H1 (cell line): ENCODE data around the gene MPPED1. TPM values are rescaled to one million over a fixed set of nuclear protein-coding genes. Genes with fewer than 3 reads are reported as not detected.

ENCODE experiments used
- CTCF ChIA-PET: fragments of 300-600 bp; sonication (Branson Sonifier 250); formaldehyde crosslinking; loops from one replicate; lab custom pipeline; 2021; ENCODE audit not compliant: partially characterized antibody; lab: Charles Lee
- POLR2A ChIA-PET: fragments of 300-600 bp; sonication (Branson Sonifier 250); formaldehyde crosslinking; loops from one replicate; lab custom pipeline; 2021; ENCODE audit warnings: inconsistent platforms; ENCODE audit not compliant: partially characterized antibody; lab: Charles Lee
- DNase-seq, 2 experiments: peaks; one replicate each; pipeline versions ENCODE4 v3.0.0 to v3.0.0-alpha.2; 2010 to 2022; ENCODE audit warnings: low spot score in 2 of 2, low read depth in 1 of 2, mixed read lengths in 1 of 2
- FAIRE-seq: peaks from 2 replicates; lab custom pipeline; 2011; peaks lifted over from hg19 to GRCh38; lab: Jason Lieb, UNC
- H2AFZ ChIP-seq: 2 replicates; pipeline ENCODE4 v1.8.1; 2012; ENCODE audit warnings: low read length, inconsistent platforms
- H2AK5ac ChIP-seq: 2 replicates; pipeline ENCODE4 v1.6.1; 2013; ENCODE audit warnings: low read depth, low read length
- H2BK120ac ChIP-seq: replicated peaks from 2 replicates; pipeline ENCODE3; 2013; ENCODE audit warnings: low read depth, low read length, inconsistent platforms
- H2BK12ac ChIP-seq: 2 replicates; pipeline ENCODE4 v1.6.1; 2013; ENCODE audit warnings: low read depth, low read length
- H2BK15ac ChIP-seq: 2 replicates; pipeline ENCODE4 v1.6.1; 2013; ENCODE audit warnings: low read length
- H2BK20ac ChIP-seq: 2 replicates; pipeline ENCODE4 v1.6.1; 2013; ENCODE audit warnings: low read length
- H2BK5ac ChIP-seq: 2 replicates; pipeline ENCODE4 v1.6.1; 2013; ENCODE audit warnings: low read depth, low read length
- H3K14ac ChIP-seq: 2 replicates; pipeline ENCODE4 v1.6.1; 2013; ENCODE audit warnings: inconsistent platforms; ENCODE audit not compliant: insufficient read length
- H3K18ac ChIP-seq: 2 replicates; pipeline ENCODE4 v1.6.1; 2013; ENCODE audit warnings: low read length; ENCODE audit errors: extremely low read depth
- H3K23ac ChIP-seq: 2 replicates; pipeline ENCODE4 v1.6.1; 2013; ENCODE audit warnings: inconsistent platforms; ENCODE audit not compliant: insufficient read length
- H3K23me2 ChIP-seq: 2 replicates; pipeline ENCODE4 v1.6.1; 2013; ENCODE audit warnings: low read depth, low read length
- H3K27ac ChIP-seq: 2 replicates; pipeline ENCODE4 v1.6.1; 2011; ENCODE audit warnings: low read depth, low read length, inconsistent platforms
- H3K27me3 ChIP-seq, 4 experiments: replicated peaks in 1 of 4; 1 replicate in 1 of 4; 2 replicates in 3 of 4; pipeline versions ENCODE4 v1.6.1 to v1.8.1; 2011 to 2013; ENCODE audit warnings: low read length in 3 of 4, mild to moderate bottlenecking in 3 of 4, inconsistent platforms in 2 of 4, mixed read lengths in 2 of 4, moderate library complexity in 1 of 4; ENCODE audit not compliant: control insufficient read depth in 3 of 4, insufficient read depth in 3 of 4; ENCODE audit errors: extremely low read depth in 1 of 4
- H3K36me3 ChIP-seq, 4 experiments: 2 replicates each; pipeline versions ENCODE4 v1.6.1 to v1.8.1; 2011 to 2013; ENCODE audit warnings: mild to moderate bottlenecking in 4 of 4, low read length in 3 of 4, moderate library complexity in 2 of 4, control low read depth in 1 of 4, inconsistent platforms in 1 of 4; ENCODE audit not compliant: insufficient read depth in 4 of 4, control insufficient read depth in 2 of 4
- H3K4ac ChIP-seq: replicated peaks from 2 replicates; pipeline ENCODE3; 2013; ENCODE audit warnings: low read length, low read depth, mixed read lengths, inconsistent platforms; ENCODE audit not compliant: insufficient read length
- H3K4me1 ChIP-seq, 4 experiments: replicated peaks in 1 of 4; 1 replicate in 1 of 4; 2 replicates in 3 of 4; pipeline versions ENCODE4 v1.6.1 to v1.8.1; 2011 to 2013; ENCODE audit warnings: low read length in 3 of 4, inconsistent platforms in 2 of 4, mixed read lengths in 1 of 4; ENCODE audit not compliant: insufficient read depth in 4 of 4, control insufficient read depth in 3 of 4
- H3K4me2 ChIP-seq, 2 experiments: 2 replicates each; pipeline versions ENCODE4 v1.6.1 to v1.8.1; 2011 to 2013; ENCODE audit warnings: low read depth in 2 of 2, low read length in 2 of 2, control low read depth in 1 of 2, inconsistent platforms in 1 of 2, mild to moderate bottlenecking in 1 of 2; ENCODE audit not compliant: insufficient read depth in 1 of 2
- H3K4me3 ChIP-seq, 4 experiments: fragments of 200-600, 300-600 bp in 1 of 4; sonication (generic), shearing (Covaris generic), sonication (Bioruptor Twin) in 1 of 4; 2 replicates each; pipeline versions ENCODE4 v1.5.1 to v1.8.1; 2011 to 2016; ENCODE audit warnings: low read length in 4 of 4, low read depth in 3 of 4, control low read depth in 2 of 4, inconsistent platforms in 2 of 4, mild to moderate bottlenecking in 2 of 4, mixed read lengths in 1 of 4, moderate library complexity in 1 of 4; ENCODE audit not compliant: insufficient read depth in 2 of 4; ENCODE audit errors: extremely low read depth in 1 of 4
- H3K56ac ChIP-seq: replicated peaks from 2 replicates; pipeline ENCODE3; 2013; ENCODE audit warnings: low read depth, mild to moderate bottlenecking, mixed read lengths, low read length, inconsistent platforms; ENCODE audit not compliant: insufficient read length
- H3K79me1 ChIP-seq: 2 replicates; pipeline ENCODE4 v1.6.1; 2013; ENCODE audit warnings: low read depth, low read length, control low read depth
- H3K79me2 ChIP-seq, 2 experiments: 2 replicates each; pipeline versions ENCODE4 v1.6.1 to v1.8.1; 2012 to 2013; ENCODE audit warnings: low read length in 2 of 2, mild to moderate bottlenecking in 2 of 2, inconsistent platforms in 1 of 2; ENCODE audit not compliant: insufficient read depth in 2 of 2, control insufficient read depth in 1 of 2
- H3K9ac ChIP-seq, 4 experiments: replicated peaks in 1 of 4; 1 replicate in 1 of 4; 2 replicates in 3 of 4; pipeline versions ENCODE4 v1.6.1 to v1.8.1; 2011 to 2013; ENCODE audit warnings: low read depth in 3 of 4, low read length in 3 of 4, control low read depth in 2 of 4, mild to moderate bottlenecking in 2 of 4, moderate library complexity in 2 of 4, inconsistent platforms in 1 of 4; ENCODE audit errors: extremely low read depth in 1 of 4
- H3K9me3 ChIP-seq, 2 experiments: 2 replicates each; pipeline versions ENCODE4 v1.6.1 to v1.8.1; 2012 to 2013; ENCODE audit warnings: mild to moderate bottlenecking in 2 of 2, moderate library complexity in 2 of 2, control low read depth in 1 of 2, inconsistent platforms in 1 of 2, low read depth in 1 of 2, low read length in 1 of 2, mixed read lengths in 1 of 2; ENCODE audit not compliant: insufficient read depth in 2 of 2
- H4K20me1 ChIP-seq, 2 experiments: replicated peaks in 1 of 2; 2 replicates each; pipeline versions ENCODE3 to v1.8.1; 2011 to 2013; ENCODE audit warnings: inconsistent platforms in 2 of 2, low read length in 2 of 2, mild to moderate bottlenecking in 1 of 2; ENCODE audit not compliant: insufficient read depth in 2 of 2, control insufficient read depth in 1 of 2
- H4K5ac ChIP-seq: 2 replicates; pipeline ENCODE4 v1.6.1; 2013; ENCODE audit warnings: low read length, low read depth, mixed read lengths, inconsistent platforms; ENCODE audit not compliant: insufficient read length
- H4K8ac ChIP-seq: 2 replicates; pipeline ENCODE4 v1.8.0; 2013; ENCODE audit warnings: mild to moderate bottlenecking, moderate library complexity, low read length, inconsistent platforms; ENCODE audit not compliant: insufficient read depth; ENCODE audit errors: extremely low read depth
- H4K91ac ChIP-seq: replicated peaks from 2 replicates; pipeline ENCODE3; 2013; ENCODE audit warnings: low read length, mixed read lengths, inconsistent platforms; ENCODE audit not compliant: insufficient read length
- BRCA1 ChIP-seq: IDR thresholded peaks from 2 replicates; pipeline ENCODE4 v1.6.1; 2012; ENCODE audit warnings: low read depth, low read length, improper control_type of control experiment
- GABPA ChIP-seq: IDR thresholded peaks from 2 replicates; pipeline ENCODE4 v1.6.1; 2011; ENCODE audit warnings: mild to moderate bottlenecking, low read length, moderate library complexity, borderline replicate concordance; ENCODE audit not compliant: insufficient read depth
- RNF2 ChIP-seq: fragments of 200-900, 300-1000 bp; sonication (generic); IDR thresholded peaks from 2 replicates; pipeline ENCODE4 v1.7.1; 2016; ENCODE audit warnings: borderline replicate concordance, low read depth, mild to moderate bottlenecking, antibody characterized with exemption, low read length; ENCODE audit not compliant: poor library complexity, severe bottlenecking; ENCODE audit errors: missing control alignments
- RXRA ChIP-seq: IDR thresholded peaks from 2 replicates; pipeline ENCODE4 v1.6.1; 2011; ENCODE audit warnings: low read depth, mild to moderate bottlenecking, low read length, moderate library complexity; ENCODE audit not compliant: insufficient read depth
- SRF ChIP-seq: IDR thresholded peaks from 2 replicates; pipeline ENCODE4 v1.6.1; 2011; ENCODE audit warnings: mild to moderate bottlenecking, low read depth, low read length, moderate library complexity
- TAF1 ChIP-seq: IDR thresholded peaks from 2 replicates; pipeline ENCODE4 v1.6.1; 2011; ENCODE audit warnings: mild to moderate bottlenecking, low read depth, low read length
- TAF7 ChIP-seq: optimal IDR thresholded peaks from 2 replicates; pipeline ENCODE3; 2011; ENCODE audit warnings: low read depth, mild to moderate bottlenecking, inconsistent platforms, low read length, moderate library complexity, borderline replicate concordance
- WGBS, 2 experiments: shearing (Covaris generic) in 1 of 2; methylation state at CpG; one replicate each; pipeline versions ENCODE4 v1.1.6 to v1.1.7; 2013 to 2015; ENCODE audit warnings: low lambda C conversion rate in 2 of 2, mixed read lengths in 2 of 2, inconsistent platforms in 1 of 2, low coverage in 1 of 2, missing lambda C conversion rate in 1 of 2; ENCODE audit not compliant: insufficient replicate concordance in 2 of 2, insufficient coverage in 1 of 2, insufficient read length in 1 of 2; ENCODE audit errors: extremely low coverage in 1 of 2, missing lambda C conversion rate in 1 of 2; 5-methylcytosine and 5-hydroxymethylcytosine counted together
- polyA plus RNA-seq, 7 experiments: library from polyadenylated mRNA; depleted of rRNA in 3 of 7; stranded (reverse) in 5 of 7; unstranded in 2 of 7; fragments of >200 nt in 5 of 7; fragments of 200-250 nt in 2 of 7; gene quantifications; 1 replicate in 5 of 7; 2 replicates in 1 of 7; 4 replicates in 1 of 7; pipeline versions ENCODE4 v1.2.1 to v1.2.3, GENCODE V29; 2011 to 2013; ENCODE audit warnings: missing spikeins in 2 of 7, mixed read lengths in 2 of 7
- total RNA-seq: library from RNA; stranded (reverse); fragmentation: NEBNext Ultra II Directional; extraction: Animal tissue kit (Norgen Biotek cat#: 25700); gene quantifications from 2 replicates; pipeline ENCODE4 v1.2.1, GENCODE V29; 2021
- TF ChIP-seq, protein P1 (sequence below): IDR thresholded peaks from 2 replicates; pipeline ENCODE4 v1.6.1; 2011; ENCODE audit warnings: low read depth, mild to moderate bottlenecking, low read length; ENCODE audit not compliant: insufficient read depth

Gene MPPED1
- total and polyA plus RNA-seq, 2 of the 8 experiments (the other 6 are each of a cell fraction or from before 2014, with no cell fraction given), result 0.29 to 0.37 TPM

DNA sequence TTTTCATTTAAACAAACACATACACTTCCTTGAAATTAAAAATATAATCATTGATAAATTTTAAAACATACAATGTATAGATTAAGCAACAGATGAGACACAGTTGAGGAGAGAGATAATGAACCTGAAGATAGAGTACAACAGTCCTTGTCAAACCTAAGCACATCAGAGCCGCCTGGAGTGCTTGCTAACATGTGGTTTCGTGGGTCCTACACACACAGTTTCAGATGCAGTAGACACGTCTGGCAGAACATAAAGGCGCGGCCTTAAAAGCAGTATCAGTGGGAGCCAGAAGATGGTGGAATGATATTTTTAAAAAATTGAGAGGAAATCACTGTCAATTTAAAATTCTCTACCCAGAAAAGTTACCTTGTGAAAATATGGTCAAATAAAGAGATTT lies 134.4 kb downstream of the MPPED1 start:
- H3K9me3 ChIP-seq, result no peaks in the 10 kb centered on the region
- no peak overlapping the region for H3K27ac ChIP-seq
- H2BK15ac ChIP-seq, result no peak overlapping the region
- no peak overlapping the region for H2BK5ac ChIP-seq
- H3K4ac ChIP-seq, result no peak overlapping the region
- H3K4me3 ChIP-seq, result no peak overlapping the region
- no peaks in the 10 kb centered on the region for H3K79me2 ChIP-seq
- H3K4me1 ChIP-seq, result peaks cover 0 to 3% (median 1%) of the 10 kb centered on the region in 4 experiments; a peak in 4 of 7 replicates
- DNase-seq, result no peak
- H4K20me1 ChIP-seq, result no peaks in the 10 kb centered on the region
- H4K91ac ChIP-seq, result no peak overlapping the region
- no peak overlapping the region for H3K14ac ChIP-seq
- H3K27me3 ChIP-seq, result no peaks in the 10 kb centered on the region
- no peak for FAIRE-seq
- H2AK5ac ChIP-seq, result no peak overlapping the region
- H3K23me2 ChIP-seq, result no peaks in the 10 kb centered on the region
- H3K9ac ChIP-seq, result no peak overlapping the region
- H3K56ac ChIP-seq, result no peak overlapping the region
- H2AFZ ChIP-seq, result no peak overlapping the region
- no peak overlapping the region for H4K5ac ChIP-seq
- H2BK120ac ChIP-seq, result no peak overlapping the region
- H3K36me3 ChIP-seq, result no peaks in the 10 kb centered on the region
- no peak overlapping the region for H3K4me2 ChIP-seq
- WGBS, 2 experiments, result 97% methylated on average over 5 of the region's 5 CpGs; no CpG with 5 or more reads in 1 of the 2 experiments
- POLR2A ChIA-PET, result no interaction called here
- no peak overlapping the region for H2BK12ac ChIP-seq
- H2BK20ac ChIP-seq, result no peak overlapping the region
- no peaks in the 10 kb centered on the region for H3K79me1 ChIP-seq
- TF ChIP-seq SRF (no peak), TAF7 (no peak), RXRA (no peak), BRCA1 (no peak), TAF1 (no peak), RNF2 (no peak), GABPA (no peak)
- TF ChIP-seq, protein P1, sequence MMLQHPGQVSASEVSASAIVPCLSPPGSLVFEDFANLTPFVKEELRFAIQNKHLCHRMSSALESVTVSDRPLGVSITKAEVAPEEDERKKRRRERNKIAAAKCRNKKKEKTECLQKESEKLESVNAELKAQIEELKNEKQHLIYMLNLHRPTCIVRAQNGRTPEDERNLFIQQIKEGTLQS, result no peak
- H4K8ac ChIP-seq, result no peak overlapping the region
- no peak overlapping the region for H3K18ac ChIP-seq
- CTCF ChIA-PET, result interaction anchor here (1.2 to 1.8 kb wide), 4 partner anchors 10 to 269 kb away, joined by 3 to 7 read pairs (median 4); no protein-coding TSS in a partner anchor
- no peak overlapping the region for H3K23ac ChIP-seq
